ENCODE measurements around the gene AQP10.
"Not testable (repeated sequence)": the region's sequence is repeated elsewhere in the genome, so short reads cannot be mapped to it uniquely, and the experiment has no call there.

The AQP10 gene, protein sequence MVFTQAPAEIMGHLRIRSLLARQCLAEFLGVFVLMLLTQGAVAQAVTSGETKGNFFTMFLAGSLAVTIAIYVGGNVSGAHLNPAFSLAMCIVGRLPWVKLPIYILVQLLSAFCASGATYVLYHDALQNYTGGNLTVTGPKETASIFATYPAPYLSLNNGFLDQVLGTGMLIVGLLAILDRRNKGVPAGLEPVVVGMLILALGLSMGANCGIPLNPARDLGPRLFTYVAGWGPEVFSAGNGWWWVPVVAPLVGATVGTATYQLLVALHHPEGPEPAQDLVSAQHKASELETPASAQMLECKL

GRCh38 chr1:154320882-154321608 lies at the start of gene AQP10:
Gene AQP10 (plus strand): TSS chr1:154321093. CDS start chr1:154321156, 63 bp downstream.
- no peak within 1 kb of the TSS for H3K4me3 ChIP-seq (ENCODE audit: low read length)
- peaks cover 4% of the 10 kb centered on the region; the same call in 1 of the 2 replicates for H3K4me1 ChIP-seq (ENCODE audit: insufficient read depth, low read length)
- no peak within 1 kb of the TSS for H3K9ac ChIP-seq (ENCODE audit: low read depth, low read length)
- no peak within 1 kb of the TSS for H3K27ac ChIP-seq (ENCODE audit: low read length)
- no peaks in the 10 kb centered on the region for H3K36me3 ChIP-seq (ENCODE audit: insufficient read depth, low read depth, low read length)
- H3K9me3 ChIP-seq (ENCODE audit: insufficient read depth, low read depth, low read length) = peaks cover 15% of the 10 kb centered on the region; the same call in 1 of the 2 replicates
- 0 out of 2 replicates have a peak, but pooled peaks cover 12% of the 10 kb centered on the region for H3K27me3 ChIP-seq (ENCODE audit: insufficient read depth, low read length)

DNA sequence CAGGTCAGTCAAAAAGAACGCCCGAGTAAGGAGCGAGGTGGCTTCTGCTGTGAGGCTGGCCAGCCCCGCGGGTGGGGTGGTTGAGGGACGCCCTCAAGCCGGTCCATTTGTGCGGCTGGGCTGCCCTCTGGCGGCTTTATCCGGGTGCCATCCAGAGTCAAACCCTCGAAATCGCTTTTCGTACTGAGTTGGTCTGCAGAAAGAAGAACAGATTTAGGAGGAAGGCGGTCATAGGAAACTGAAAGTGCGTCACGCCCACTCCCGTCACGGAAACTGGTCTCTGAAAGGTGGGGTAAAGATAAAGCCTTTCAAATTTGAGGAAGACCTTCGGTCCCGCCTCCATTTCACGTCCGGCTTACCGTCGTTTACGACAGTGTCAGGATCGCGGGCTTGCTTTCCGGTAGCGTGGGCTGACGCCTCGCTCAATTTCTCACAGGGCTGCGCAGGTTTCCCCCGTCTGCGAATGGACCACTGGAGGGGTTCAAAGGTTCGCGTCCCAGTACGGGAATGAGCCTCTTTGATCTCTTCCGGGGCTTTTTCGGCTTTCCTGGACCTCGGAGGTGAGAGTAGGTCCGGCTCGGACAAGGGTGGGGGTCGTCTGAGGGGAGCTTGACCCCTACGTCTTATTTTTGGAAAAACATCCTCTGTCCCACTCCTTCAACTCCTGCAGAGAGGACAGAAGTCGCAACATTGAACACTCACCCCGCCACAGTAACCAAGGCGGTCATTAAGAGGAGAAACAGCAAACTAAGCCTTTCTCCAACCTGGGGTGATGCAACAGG lies 48.5 kb upstream of the AQP10 start, which contains the start of gene HAX1:
Gene HAX1, plus strand, starts transcription at position 413 of the 782 bp plus-strand sequence. Its CDS starts 95 bp downstream, at position 508.
- Histone ChIP-seq H3K27me3 (ENCODE audit: insufficient read depth, low read length) (no peaks in the 10 kb centered on the region), H3K36me3 (ENCODE audit: insufficient read depth, low read depth, low read length) (peaks cover 56% of the 10 kb centered on the region), H3K9ac (ENCODE audit: low read depth, low read length) (peak within 1 kb of the TSS; percentile 95), H3K27ac (ENCODE audit: low read length) (peak within 1 kb of the TSS; percentile 26), H3K4me3 (ENCODE audit: low read length) (peak within 1 kb of the TSS; percentile 94), H3K9me3 (ENCODE audit: insufficient read depth, low read depth, low read length) (no peaks in the 10 kb centered on the region), H3K4me1 (ENCODE audit: insufficient read depth, low read length) (no peaks in the 10 kb centered on the region)

- no peaks in the 10 kb centered on the region for H3K9me3 ChIP-seq (ENCODE audit: insufficient read depth, low read depth, low read length)
- peaks cover 52% of the 10 kb centered on the region for H3K36me3 ChIP-seq (ENCODE audit: insufficient read depth, low read depth, low read length)
- no peaks in the 10 kb centered on the region for H3K4me1 ChIP-seq (ENCODE audit: insufficient read depth, low read length)
- no peaks in the 10 kb centered on the region for H3K27me3 ChIP-seq (ENCODE audit: insufficient read depth, low read length)
- peak overlapping the region; percentile 95 for H3K9ac ChIP-seq (ENCODE audit: low read depth, low read length)
- H3K4me3 ChIP-seq (ENCODE audit: low read length) = peak overlapping the region; percentile 94
- H3K27ac ChIP-seq (ENCODE audit: low read length) = peak overlapping the region; percentile 26
Observed at GRCh38 chr1:154272999-154273563, 47.8 kb upstream of the AQP10 start.

GRCh38 chr1:154276797-154277196 lies 44.1 kb upstream of the AQP10 start:
- H3K4me1 ChIP-seq (ENCODE audit: insufficient read depth, low read length) = no peaks in the 10 kb centered on the region
- peaks cover 21% of the 10 kb centered on the region for H3K36me3 ChIP-seq (ENCODE audit: insufficient read depth, low read depth, low read length)
- H3K4me3 ChIP-seq (ENCODE audit: low read length) = no peak overlapping the region
- no peak overlapping the region for H3K27ac ChIP-seq (ENCODE audit: low read length)
- H3K9me3 ChIP-seq (ENCODE audit: insufficient read depth, low read depth, low read length) = no peaks in the 10 kb centered on the region
- H3K27me3 ChIP-seq (ENCODE audit: insufficient read depth, low read length) = no peaks in the 10 kb centered on the region
- no peak overlapping the region for H3K9ac ChIP-seq (ENCODE audit: low read depth, low read length)

- not testable (repeated sequence) for H3K4me1 ChIP-seq (ENCODE audit: insufficient read depth, low read length); H3K9ac ChIP-seq (ENCODE audit: low read depth, low read length); H3K9me3 ChIP-seq (ENCODE audit: insufficient read depth, low read depth, low read length); H3K27ac ChIP-seq (ENCODE audit: low read length); H3K36me3 ChIP-seq (ENCODE audit: insufficient read depth, low read depth, low read length); H3K4me3 ChIP-seq (ENCODE audit: low read length); H3K27me3 ChIP-seq (ENCODE audit: insufficient read depth, low read length)
Observed at GRCh38 chr1:154287591-154287990, 33.3 kb upstream of the AQP10 start.

- Histone ChIP-seq H3K9me3 (ENCODE audit: insufficient read depth, low read depth, low read length) (no peaks in the 10 kb centered on the region), H3K4me1 (ENCODE audit: insufficient read depth, low read length) (no peaks in the 10 kb centered on the region), H3K27ac (ENCODE audit: low read length) (no peak overlapping the region), H3K36me3 (ENCODE audit: insufficient read depth, low read depth, low read length) (no peaks in the 10 kb centered on the region), H3K27me3 (ENCODE audit: insufficient read depth, low read length) (no peaks in the 10 kb centered on the region), H3K9ac (ENCODE audit: low read depth, low read length) (no peak overlapping the region), H3K4me3 (ENCODE audit: low read length) (no peak overlapping the region)
Observed at GRCh38 chr1:154288661-154289060, 32.2 kb upstream of the AQP10 start.

GRCh38 chr1:154290921-154291320 lies 30.0 kb upstream of the AQP10 start:
- Histone ChIP-seq H3K36me3 (ENCODE audit: insufficient read depth, low read depth, low read length) (no peaks in the 10 kb centered on the region), H3K27me3 (ENCODE audit: insufficient read depth, low read length) (no peaks in the 10 kb centered on the region), H3K9me3 (ENCODE audit: insufficient read depth, low read depth, low read length) (peaks cover 15% of the 10 kb centered on the region), H3K9ac (ENCODE audit: low read depth, low read length) (no peak overlapping the region), H3K4me3 (ENCODE audit: low read length) (no peak overlapping the region), H3K27ac (ENCODE audit: low read length) (no peak overlapping the region), H3K4me1 (ENCODE audit: insufficient read depth, low read length) (no peaks in the 10 kb centered on the region)

DNA sequence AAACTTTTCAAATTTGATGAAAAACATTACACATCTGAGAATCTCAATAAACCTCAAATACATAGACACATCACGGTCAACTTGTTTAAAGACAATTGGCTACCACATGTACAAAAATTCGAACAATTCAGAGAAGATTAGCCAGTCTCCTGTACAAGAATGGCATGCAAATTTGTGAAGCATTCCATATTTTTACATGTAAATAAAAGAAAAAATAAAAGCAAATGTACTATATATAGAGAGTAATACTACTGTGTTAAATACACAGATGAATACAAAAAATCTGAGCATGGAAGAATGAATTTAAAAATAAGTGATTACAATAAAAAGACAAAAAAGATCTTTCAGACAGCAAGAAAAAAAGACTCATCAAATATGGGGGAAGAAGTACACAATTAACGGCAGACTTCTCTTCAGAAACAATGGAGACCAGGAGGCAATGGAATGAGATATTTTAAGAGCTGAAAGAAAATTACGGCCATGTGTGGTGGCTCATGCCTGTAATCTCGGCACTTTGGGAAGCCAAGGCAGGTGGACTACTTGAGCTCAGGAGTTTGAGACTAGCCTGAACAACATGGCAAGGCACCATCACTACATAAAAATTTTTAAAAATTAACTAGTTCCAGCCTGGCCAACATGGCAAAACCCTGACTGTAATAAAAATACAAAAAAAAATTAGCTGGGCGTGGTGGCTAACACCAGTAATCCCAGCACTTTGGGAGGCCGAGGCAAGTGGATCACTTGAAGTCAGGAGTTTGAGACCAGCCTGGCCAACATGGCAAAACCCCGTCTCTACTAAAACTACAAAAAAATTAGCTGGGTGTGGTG lies 25.3 kb upstream of the AQP10 start:
- no peak overlapping the region for H3K9ac ChIP-seq (ENCODE audit: low read depth, low read length)
- H3K4me1 ChIP-seq (ENCODE audit: insufficient read depth, low read length) = no peaks in the 10 kb centered on the region
- H3K9me3 ChIP-seq (ENCODE audit: insufficient read depth, low read depth, low read length) = peaks cover 16% of the 10 kb centered on the region
- no peaks in the 10 kb centered on the region for H3K27me3 ChIP-seq (ENCODE audit: insufficient read depth, low read length)
- H3K36me3 ChIP-seq (ENCODE audit: insufficient read depth, low read depth, low read length) = no peaks in the 10 kb centered on the region
- H3K27ac ChIP-seq (ENCODE audit: low read length) = no peak overlapping the region
- no peak overlapping the region for H3K4me3 ChIP-seq (ENCODE audit: low read length)

DNA sequence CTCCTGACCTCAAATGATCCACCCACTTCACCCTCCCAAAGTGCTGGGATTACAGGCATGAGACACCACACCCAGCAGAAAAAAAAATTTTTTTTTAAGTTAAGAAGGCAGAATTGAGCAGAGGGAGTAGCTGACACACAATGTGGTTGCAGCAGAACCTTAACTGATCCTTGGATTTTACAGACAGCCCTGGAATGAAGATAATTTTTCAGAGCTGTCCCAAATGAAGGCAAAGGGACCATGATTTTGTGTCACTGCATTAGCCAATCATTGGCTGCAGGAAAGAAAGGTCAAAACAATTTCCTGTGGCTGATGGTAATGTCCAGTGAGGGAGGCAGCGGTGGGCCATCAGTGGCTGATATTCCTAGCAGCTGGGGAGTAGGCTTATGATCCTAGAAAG lies 19.3 kb upstream of the AQP10 start:
- H3K4me3 ChIP-seq (ENCODE audit: low read length) = no peak overlapping the region
- no peaks in the 10 kb centered on the region for H3K36me3 ChIP-seq (ENCODE audit: insufficient read depth, low read depth, low read length)
- H3K27me3 ChIP-seq (ENCODE audit: insufficient read depth, low read length) = no peaks in the 10 kb centered on the region
- no peaks in the 10 kb centered on the region for H3K9me3 ChIP-seq (ENCODE audit: insufficient read depth, low read depth, low read length)
- H3K27ac ChIP-seq (ENCODE audit: low read length) = no peak overlapping the region
- no peak overlapping the region for H3K9ac ChIP-seq (ENCODE audit: low read depth, low read length)
- no peaks in the 10 kb centered on the region for H3K4me1 ChIP-seq (ENCODE audit: insufficient read depth, low read length)

DNA sequence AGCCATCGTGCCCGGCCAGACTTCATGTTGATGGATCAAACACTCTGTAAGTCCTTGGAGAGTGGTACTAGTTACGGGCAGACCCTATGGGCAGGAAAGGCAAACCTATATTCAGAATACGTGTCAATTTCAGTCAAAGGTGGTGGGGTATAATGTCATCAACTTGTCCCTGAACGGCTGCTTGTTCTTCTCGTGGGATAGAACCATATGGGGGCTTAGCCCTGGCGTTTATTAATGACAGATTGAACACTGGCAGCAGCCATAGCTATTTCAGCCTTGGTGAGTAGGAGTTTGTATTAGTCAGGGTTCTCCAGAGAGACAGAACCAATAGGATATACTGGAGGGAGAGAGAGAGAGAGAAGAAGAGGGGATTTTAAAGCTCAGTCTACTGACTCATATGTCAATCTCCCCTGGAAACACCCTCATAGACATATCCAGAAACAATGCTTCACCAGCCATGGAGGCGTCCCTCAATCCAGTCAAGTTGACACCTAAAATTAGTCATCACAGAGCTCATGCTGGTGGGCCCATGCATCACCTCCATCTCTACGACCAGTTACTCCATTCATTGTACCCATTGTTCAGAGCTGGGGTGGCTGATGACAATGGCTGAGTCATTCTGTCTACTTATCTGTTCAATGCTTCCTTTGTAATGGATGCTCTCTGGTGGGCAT lies 16.1 kb upstream of the AQP10 start:
- no peaks in the 10 kb centered on the region for H3K9me3 ChIP-seq (ENCODE audit: insufficient read depth, low read depth, low read length)
- no peak overlapping the region for H3K4me3 ChIP-seq (ENCODE audit: low read length)
- no peak overlapping the region for H3K9ac ChIP-seq (ENCODE audit: low read depth, low read length)
- H3K27ac ChIP-seq (ENCODE audit: low read length) = no peak overlapping the region
- H3K4me1 ChIP-seq (ENCODE audit: insufficient read depth, low read length) = no peaks in the 10 kb centered on the region
- no peaks in the 10 kb centered on the region for H3K36me3 ChIP-seq (ENCODE audit: insufficient read depth, low read depth, low read length)
- no peaks in the 10 kb centered on the region for H3K27me3 ChIP-seq (ENCODE audit: insufficient read depth, low read length)
